ENCODE measurements around the gene NACAD.
"Not testable (repeated sequence)": the region's sequence is repeated elsewhere in the genome, so short reads cannot be mapped to it uniquely, and the experiment has no call there.

The NACAD gene

GRCh38 chr7:45117582-45117981 is 28.8 kb upstream of the NACAD start:
- no peak for DNase-seq (ENCODE audit: low read depth in 2 of 2)

- DNase-seq (ENCODE audit: low read depth in 2 of 2), result no peak
Observed at GRCh38 chr7:45116048-45116447, 27.3 kb upstream of the NACAD start.

GRCh38 chr7:45114926-45115325 is 26.2 kb upstream of the NACAD start:
- no peak for DNase-seq (ENCODE audit: low read depth in 2 of 2)

GRCh38 chr7:45114257-45114656 is 25.5 kb upstream of the NACAD start:
- DNase-seq (ENCODE audit: low read depth in 2 of 2), result not testable (repeated sequence)

GRCh38 chr7:45112648-45113047 is 23.9 kb upstream of the NACAD start:
- no peak for DNase-seq (ENCODE audit: low read depth in 2 of 2)

- DNase-seq (ENCODE audit: low read depth in 2 of 2), result peak; percentile 84 to 92
Observed at GRCh38 chr7:45111298-45112223, 22.8 kb upstream of the NACAD start, which contains the start of gene TBRG4. Gene TBRG4, minus strand, starts transcription at chr7:45111697. Its CDS starts 2,460 bp downstream, at chr7:45109237.

- DNase-seq (ENCODE audit: low read depth in 2 of 2), result no peak
Observed at GRCh38 chr7:45108863-45109262, 20.1 kb upstream of the NACAD start.

- no peak for DNase-seq (ENCODE audit: low read depth in 2 of 2)
Observed at GRCh38 chr7:45107356-45107755, 18.6 kb upstream of the NACAD start.

- no peak for DNase-seq (ENCODE audit: low read depth in 2 of 2)
Observed at GRCh38 chr7:45106820-45107219, 18.1 kb upstream of the NACAD start.

GRCh38 chr7:45105588-45106188 is 16.9 kb upstream of the NACAD start:
- DNase-seq (ENCODE audit: low read depth in 2 of 2), result no peak

- no peak for DNase-seq (ENCODE audit: low read depth in 2 of 2)
Observed at GRCh38 chr7:45104844-45105587, 16.2 kb upstream of the NACAD start.

GRCh38 chr7:45103958-45104843 is 15.4 kb upstream of the NACAD start:
- no peak for DNase-seq (ENCODE audit: low read depth in 2 of 2)

- DNase-seq (ENCODE audit: low read depth in 2 of 2), result no peak
Observed at GRCh38 chr7:45102785-45103712, 14.3 kb upstream of the NACAD start.

GRCh38 chr7:45101748-45102147 is 13.0 kb upstream of the NACAD start:
- no peak for DNase-seq (ENCODE audit: low read depth in 2 of 2)

GRCh38 chr7:45100761-45101480 is 12.2 kb upstream of the NACAD start:
- no peak for DNase-seq (ENCODE audit: low read depth in 2 of 2)

- no peak for DNase-seq (ENCODE audit: low read depth in 2 of 2)
Observed at GRCh38 chr7:45099891-45100760, 11.4 kb upstream of the NACAD start.

GRCh38 chr7:45098983-45099839 is 10.4 kb upstream of the NACAD start:
- DNase-seq (ENCODE audit: low read depth in 2 of 2), result no peak

- DNase-seq (ENCODE audit: low read depth in 2 of 2), result no peak
Observed at GRCh38 chr7:45092931-45093235, 4.1 kb upstream of the NACAD start.

Measured in stimulated activated CD8-positive, alpha-beta memory T cell treated with anti-CD3 and anti-CD28 coated beads, Interleukin-7, amount 100 ng/mL, for 1 hour (primary cell).